ENCODE data around the gene STYXL1. TPM values are rescaled to one million over a fixed set of nuclear protein-coding genes. Genes with fewer than 3 reads are reported as not detected.
"Not testable (repeated sequence)": the region's sequence is repeated elsewhere in the genome, so short reads cannot be mapped to it uniquely, and the experiment has no call there.

STYXL1 gene
- total RNA-seq, 2 donors from 2014 or later = 69.8 to 72.0 TPM

- Mint-ChIP-seq H3K4me3 (no peak overlapping the region), H3K36me3 (ENCODE audit: low read depth) (no peaks in the 10 kb centered on the region), H3K27ac (no peak overlapping the region), H3K27me3 (ENCODE audit: insufficient read depth) (no peaks in the 10 kb centered on the region), H3K9me3 (no peaks in the 10 kb centered on the region), H3K4me1 (no peaks in the 10 kb centered on the region)
- 91 to 100% methylated on average over 2 to 5 of the region's 5 CpGs for WGBS, 2 experiments (ENCODE audit: insufficient coverage in 1 of 2, insufficient read length in 1 of 2)
- Histone ChIP-seq H3K4me3 (ENCODE audit: low read length) (no peak overlapping the region), H3K9me3 (ENCODE audit: control insufficient read depth, low read length) (no peaks in the 10 kb centered on the region), H3K9ac (ENCODE audit: extremely low read depth, low read length, poor library complexity, severe bottlenecking) (no peak overlapping the region), H3K27me3 (ENCODE audit: control insufficient read depth, insufficient read depth, low read length, poor library complexity, severe bottlenecking) (no peaks in the 10 kb centered on the region), H3K27ac (ENCODE audit: low read depth, low read length) (no peak overlapping the region), H3K36me3 (ENCODE audit: control insufficient read depth, insufficient read depth, low read length) (no peaks in the 10 kb centered on the region), H3K4me1 (ENCODE audit: control insufficient read depth, insufficient read depth, low read length) (no peaks in the 10 kb centered on the region)
- no peak for DNase-seq
- TF ChIP-seq CTCF (conservative IDR thresholded peaks at IDR 0.05) = no peak
Observed at GRCh38 chr7:76091506-76091905, 43.7 kb upstream of the STYXL1 start.

- Mint-ChIP-seq H3K4me1 (no peaks in the 10 kb centered on the region), H3K27ac (no peak overlapping the region), H3K27me3 (ENCODE audit: insufficient read depth) (no peaks in the 10 kb centered on the region), H3K4me3 (no peak overlapping the region), H3K36me3 (ENCODE audit: low read depth) (no peaks in the 10 kb centered on the region), H3K9me3 (no peaks in the 10 kb centered on the region)
- Histone ChIP-seq H3K36me3 (ENCODE audit: control insufficient read depth, insufficient read depth, low read length) (no peaks in the 10 kb centered on the region), H3K9me3 (ENCODE audit: control insufficient read depth, low read length) (no peaks in the 10 kb centered on the region), H3K4me3 (ENCODE audit: low read length) (no peak overlapping the region), H3K27ac (ENCODE audit: low read depth, low read length) (no peak overlapping the region), H3K27me3 (ENCODE audit: control insufficient read depth, insufficient read depth, low read length, poor library complexity, severe bottlenecking) (no peaks in the 10 kb centered on the region), H3K9ac (ENCODE audit: extremely low read depth, low read length, poor library complexity, severe bottlenecking) (no peak overlapping the region), H3K4me1 (ENCODE audit: control insufficient read depth, insufficient read depth, low read length) (no peaks in the 10 kb centered on the region)
- TF ChIP-seq CTCF (conservative IDR thresholded peaks at IDR 0.05) = no peak
- 86 to 93% methylated on average over 7 to 10 of the region's 10 CpGs for WGBS, 2 experiments (ENCODE audit: insufficient coverage in 1 of 2, insufficient read length in 1 of 2)
- DNase-seq = no peak
Observed at GRCh38 chr7:76089865-76090475, 42.2 kb upstream of the STYXL1 start.

GRCh38 chr7:76087362-76087791 is 39.6 kb upstream of the STYXL1 start:
- H3K4me3 Mint-ChIP-seq; H3K9ac ChIP-seq (ENCODE audit: extremely low read depth, low read length, poor library complexity, severe bottlenecking); H3K4me1 ChIP-seq (ENCODE audit: control insufficient read depth, insufficient read depth, low read length); DNase-seq; H3K36me3 ChIP-seq (ENCODE audit: control insufficient read depth, insufficient read depth, low read length); H3K27me3 Mint-ChIP-seq (ENCODE audit: insufficient read depth); H3K27ac ChIP-seq (ENCODE audit: low read depth, low read length); H3K4me1 Mint-ChIP-seq; H3K27me3 ChIP-seq (ENCODE audit: control insufficient read depth, insufficient read depth, low read length, poor library complexity, severe bottlenecking); H3K4me3 ChIP-seq (ENCODE audit: low read length); H3K27ac Mint-ChIP-seq; H3K36me3 Mint-ChIP-seq (ENCODE audit: low read depth); H3K9me3 ChIP-seq (ENCODE audit: control insufficient read depth, low read length); H3K9me3 Mint-ChIP-seq: not testable (repeated sequence)
- WGBS, 2 experiments (ENCODE audit: insufficient coverage in 1 of 2, insufficient read length in 1 of 2) = 90 to 93% methylated on average over 5 of the region's 5 CpGs

GRCh38 chr7:76086070-76086469 is 38.3 kb upstream of the STYXL1 start:
- Histone ChIP-seq H3K27me3 (ENCODE audit: control insufficient read depth, insufficient read depth, low read length, poor library complexity, severe bottlenecking) (no peaks in the 10 kb centered on the region), H3K27ac (ENCODE audit: low read depth, low read length) (no peak overlapping the region), H3K9me3 (ENCODE audit: control insufficient read depth, low read length) (no peaks in the 10 kb centered on the region), H3K4me3 (ENCODE audit: low read length) (no peak overlapping the region), H3K36me3 (ENCODE audit: control insufficient read depth, insufficient read depth, low read length) (no peaks in the 10 kb centered on the region), H3K9ac (ENCODE audit: extremely low read depth, low read length, poor library complexity, severe bottlenecking) (no peak overlapping the region), H3K4me1 (ENCODE audit: control insufficient read depth, insufficient read depth, low read length) (no peaks in the 10 kb centered on the region)
- no peak overlapping the region for H3K27ac Mint-ChIP-seq
- DNase-seq = no peak
- H3K36me3 Mint-ChIP-seq (ENCODE audit: low read depth) = no peaks in the 10 kb centered on the region
- no peaks in the 10 kb centered on the region for H3K9me3 Mint-ChIP-seq
- H3K27me3 Mint-ChIP-seq (ENCODE audit: insufficient read depth) = no peaks in the 10 kb centered on the region
- H3K4me1 Mint-ChIP-seq = peaks cover 5% of the 10 kb centered on the region
- H3K4me3 Mint-ChIP-seq = no peak overlapping the region
- no peak for TF ChIP-seq CTCF (conservative IDR thresholded peaks at IDR 0.05)
- 94 to 100% methylated on average over 4 of the region's 4 CpGs for WGBS, 2 experiments (ENCODE audit: insufficient coverage in 1 of 2, insufficient read length in 1 of 2)

- H3K4me1 ChIP-seq (ENCODE audit: control insufficient read depth, insufficient read depth, low read length); H3K36me3 ChIP-seq (ENCODE audit: control insufficient read depth, insufficient read depth, low read length); H3K27ac ChIP-seq (ENCODE audit: low read depth, low read length); H3K27me3 Mint-ChIP-seq (ENCODE audit: insufficient read depth); H3K4me1 Mint-ChIP-seq; H3K9me3 ChIP-seq (ENCODE audit: control insufficient read depth, low read length); H3K9ac ChIP-seq (ENCODE audit: extremely low read depth, low read length, poor library complexity, severe bottlenecking); H3K27me3 ChIP-seq (ENCODE audit: control insufficient read depth, insufficient read depth, low read length, poor library complexity, severe bottlenecking); H3K4me3 Mint-ChIP-seq; H3K36me3 Mint-ChIP-seq (ENCODE audit: low read depth); H3K27ac Mint-ChIP-seq; H3K4me3 ChIP-seq (ENCODE audit: low read length); H3K9me3 Mint-ChIP-seq; DNase-seq: not testable (repeated sequence)
- 86 to 91% methylated on average over 1 to 2 of the region's 2 CpGs for WGBS, 2 experiments (ENCODE audit: insufficient coverage in 1 of 2, insufficient read length in 1 of 2)
Observed at GRCh38 chr7:76084115-76084514, 36.3 kb upstream of the STYXL1 start.
